Neural progenitor cell (in vitro differentiated cells): ENCODE data around the gene NDUFB10.

ENCODE experiments used
- EZH2 ChIP-seq: fragments of 200-600 bp; sonication (generic); IDR thresholded peaks from 2 replicates; pipeline ENCODE4 v1.6.1; 2017; ENCODE audit warnings: antibody characterized with exemption, mild to moderate bottlenecking, moderate library complexity
- TF ChIP-seq, protein P1 (sequence below): fragments of 200-600 bp; sonication (generic); IDR thresholded peaks from 2 replicates; pipeline ENCODE4 v1.5.1; 2017; ENCODE audit warnings: antibody characterized with exemption, mild to moderate bottlenecking

DNA sequence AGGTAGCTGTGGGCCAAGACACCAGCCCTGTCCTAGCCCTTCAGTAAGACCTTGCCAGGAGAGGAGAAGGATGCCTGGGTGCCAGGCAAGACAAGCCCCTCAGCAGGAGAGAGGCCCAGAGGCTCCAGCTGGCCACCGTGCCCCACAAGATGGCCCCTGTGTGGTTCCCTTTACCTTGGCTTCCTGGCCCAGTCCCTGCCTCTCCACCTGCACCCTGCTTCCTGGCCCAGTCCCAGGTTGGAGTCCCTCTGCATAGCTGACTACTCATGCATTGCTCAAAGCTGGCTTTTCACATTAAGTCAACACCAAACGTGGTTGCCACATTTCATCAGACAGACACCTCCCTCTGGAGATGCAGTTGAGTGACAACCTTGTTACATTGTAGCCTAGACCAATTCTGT lies 34.4 kb downstream of the NDUFB10 start:
- TF ChIP-seq, protein P1, sequence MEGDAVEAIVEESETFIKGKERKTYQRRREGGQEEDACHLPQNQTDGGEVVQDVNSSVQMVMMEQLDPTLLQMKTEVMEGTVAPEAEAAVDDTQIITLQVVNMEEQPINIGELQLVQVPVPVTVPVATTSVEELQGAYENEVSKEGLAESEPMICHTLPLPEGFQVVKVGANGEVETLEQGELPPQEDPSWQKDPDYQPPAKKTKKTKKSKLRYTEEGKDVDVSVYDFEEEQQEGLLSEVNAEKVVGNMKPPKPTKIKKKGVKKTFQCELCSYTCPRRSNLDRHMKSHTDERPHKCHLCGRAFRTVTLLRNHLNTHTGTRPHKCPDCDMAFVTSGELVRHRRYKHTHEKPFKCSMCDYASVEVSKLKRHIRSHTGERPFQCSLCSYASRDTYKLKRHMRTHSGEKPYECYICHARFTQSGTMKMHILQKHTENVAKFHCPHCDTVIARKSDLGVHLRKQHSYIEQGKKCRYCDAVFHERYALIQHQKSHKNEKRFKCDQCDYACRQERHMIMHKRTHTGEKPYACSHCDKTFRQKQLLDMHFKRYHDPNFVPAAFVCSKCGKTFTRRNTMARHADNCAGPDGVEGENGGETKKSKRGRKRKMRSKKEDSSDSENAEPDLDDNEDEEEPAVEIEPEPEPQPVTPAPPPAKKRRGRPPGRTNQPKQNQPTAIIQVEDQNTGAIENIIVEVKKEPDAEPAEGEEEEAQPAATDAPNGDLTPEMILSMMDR = no peak
- TF ChIP-seq EZH2 = no peak
